HCT116 (cell line): ENCODE data around the gene HIPK2. TPM values are rescaled to one million over a fixed set of nuclear protein-coding genes. Genes with fewer than 3 reads are reported as not detected.

Experiments
- ATAC-seq: fragments of 200-7000 bp; cut with Tn5 transposase; 2 replicates; pipeline ENCODE4 v1.9.1; 2020; ENCODE audit warnings: mild to moderate bottlenecking, moderate library complexity
- BruUV-seq: library from RNA; stranded (reverse); fragments of 400-500 nt; replicated peaks from 2 replicates; lab custom pipeline; 2021; lab: Mats Ljungman, UMichigan
- CTCF ChIA-PET: fragments of 300-600 bp; sonication (Branson Sonifier 250); formaldehyde crosslinking; loops from one replicate; lab custom pipeline; 2021; ENCODE audit warnings: antibody characterized with exemption; lab: Charles Lee
- POLR2A ChIA-PET: fragments of 300-600, 350-600 bp; sonication (Branson Sonifier 250); formaldehyde crosslinking; loops from one replicate; lab custom pipeline; 2021; ENCODE audit warnings: antibody characterized with exemption; lab: Charles Lee
- RAD21 ChIA-PET, 2 experiments: fragments of 300-600 bp; sonication (Branson Sonifier 250); formaldehyde crosslinking; loops; one replicate each; lab custom pipeline; 2023; ENCODE audit warnings: low total read pairs in 2 of 2; ENCODE audit not compliant: uncharacterized antibody in 2 of 2, unreplicated experiment in 2 of 2, low non-redundant PET in 1 of 2; lab: Charles Lee
- DNase-seq: peaks from one replicate; pipeline ENCODE4 v3.0.0-alpha.2; 2010; ENCODE audit warnings: low read depth, low spot score
- H2AFZ ChIP-seq: fragments of 200-600 bp; shearing (Covaris generic), sonication (generic); 2 replicates; pipeline ENCODE4 v1.6.1; 2017; ENCODE audit warnings: low read depth, mixed run types, mixed read lengths, antibody characterized with exemption, low read length; ENCODE audit not compliant: poor library complexity, severe bottlenecking
- H3K27ac ChIP-seq: 2 replicates; pipeline ENCODE4 v1.5.1; 2012; ENCODE audit warnings: low read depth, low read length
- H3K27me3 ChIP-seq: fragments of 200-600 bp; sonication (generic); 2 replicates; pipeline ENCODE4 v1.6.1; 2016; ENCODE audit warnings: mixed run types, low read length, mixed read lengths; ENCODE audit not compliant: insufficient read depth
- H3K36me3 ChIP-seq, 2 experiments: fragments of 200-500 bp in 1 of 2; fragments of 200-600 bp in 1 of 2; sonication (Bioruptor generic) in 1 of 2; sonication (generic) in 1 of 2; 2 replicates each; pipeline versions ENCODE4 v1.5.1 to v1.6.1; 2014 to 2016; ENCODE audit warnings: low read length in 2 of 2, inconsistent platforms in 1 of 2, mixed read lengths in 1 of 2, mixed run types in 1 of 2; ENCODE audit not compliant: insufficient read depth in 2 of 2, control insufficient read depth in 1 of 2
- H3K4me1 ChIP-seq, 2 experiments: fragments of 200-600 bp in 1 of 2; sonication (generic) in 1 of 2; 2 replicates each; pipeline versions ENCODE4 v1.5.1 to v1.6.1; 2012 to 2017; ENCODE audit warnings: low read length in 2 of 2, inconsistent platforms in 1 of 2, mild to moderate bottlenecking in 1 of 2, mixed read lengths in 1 of 2, mixed run types in 1 of 2, moderate library complexity in 1 of 2; ENCODE audit not compliant: insufficient read depth in 2 of 2, control insufficient read depth in 1 of 2
- H3K4me2 ChIP-seq: fragments of 200-600 bp; sonication (generic); 2 replicates; pipeline ENCODE4 v1.6.1; 2017; ENCODE audit warnings: mixed run types, low read length, mixed read lengths
- H3K4me3 ChIP-seq, 2 experiments: fragments of 200-600 bp in 1 of 2; sonication (generic) in 1 of 2; replicated peaks in 1 of 2; 2 replicates each; pipeline ENCODE4 v1.5.1; 2011 to 2016; ENCODE audit warnings: low read length in 2 of 2, control low read depth in 1 of 2, low read depth in 1 of 2, mild to moderate bottlenecking in 1 of 2, mixed read lengths in 1 of 2, mixed run types in 1 of 2
- H3K79me2 ChIP-seq: fragments of 200-600 bp; sonication (generic); 2 replicates; pipeline ENCODE4 v1.6.1; 2017; ENCODE audit warnings: mild to moderate bottlenecking, mixed run types, low read length, moderate library complexity, mixed read lengths; ENCODE audit not compliant: insufficient read depth
- H3K9ac ChIP-seq: fragments of 200-600 bp; sonication (generic); 2 replicates; pipeline ENCODE4 v1.6.1; 2016; ENCODE audit warnings: low read length, mixed read lengths
- H3K9me2 ChIP-seq: fragments of 200-600 bp; sonication (generic), shearing (Covaris generic); 2 replicates; pipeline ENCODE4 v1.6.1; 2017; ENCODE audit warnings: mixed run types, mild to moderate bottlenecking, moderate library complexity; ENCODE audit not compliant: insufficient read depth
- H3K9me3 ChIP-seq, 2 experiments: fragments of 200-500 bp in 1 of 2; fragments of 200-600 bp in 1 of 2; sonication (Bioruptor generic) in 1 of 2; sonication (generic) in 1 of 2; 2 replicates each; pipeline ENCODE4 v1.6.1; 2014 to 2017; ENCODE audit warnings: low read length in 2 of 2, mixed read lengths in 2 of 2, inconsistent platforms in 1 of 2, low read depth in 1 of 2, mild to moderate bottlenecking in 1 of 2, mixed run types in 1 of 2, moderate library complexity in 1 of 2; ENCODE audit not compliant: control insufficient read depth in 1 of 2, insufficient read depth in 1 of 2
- H4K20me1 ChIP-seq: fragments of 200-600 bp; sonication (generic), shearing (Covaris generic); 2 replicates; pipeline ENCODE4 v1.6.1; 2017; ENCODE audit warnings: mixed run types, mild to moderate bottlenecking, moderate library complexity; ENCODE audit not compliant: insufficient read depth
- ATF3 ChIP-seq: IDR thresholded peaks from 2 replicates; pipeline ENCODE4 v1.6.1; 2012
- CEBPB ChIP-seq: IDR thresholded peaks from 2 replicates; pipeline ENCODE4 v1.6.1; 2012; ENCODE audit warnings: low read depth
- CTCF ChIP-seq, 3 experiments: fragments of 200-600 bp in 1 of 3; sonication (generic) in 1 of 3; IDR thresholded peaks in 2 of 3; conservative IDR thresholded peaks in 1 of 3; 2 replicates each; pipeline ENCODE4 v1.5.1; 2012 to 2017; ENCODE audit warnings: low read depth in 2 of 3, low read length in 2 of 3, antibody characterized with exemption in 1 of 3, borderline replicate concordance in 1 of 3, control low read depth in 1 of 3, mild to moderate bottlenecking in 1 of 3, mixed read lengths in 1 of 3, mixed run types in 1 of 3, moderate library complexity in 1 of 3; ENCODE audit not compliant: insufficient read depth in 1 of 3
- EZH2phosphoT487 ChIP-seq: fragments of 200-600 bp; IDR thresholded peaks from 2 replicates; pipeline ENCODE4 v1.6.1; 2018; ENCODE audit warnings: antibody characterized with exemption, borderline replicate concordance
- FOSL1 ChIP-seq: IDR thresholded peaks from 2 replicates; pipeline ENCODE4 v1.6.1; 2012; ENCODE audit warnings: low read depth
- JUND ChIP-seq: IDR thresholded peaks from 2 replicates; pipeline ENCODE4 v1.6.1; 2012
- MAX ChIP-seq: IDR thresholded peaks from 2 replicates; pipeline ENCODE4 v1.6.1; 2012
- POLR2A ChIP-seq: IDR thresholded peaks from 2 replicates; pipeline ENCODE4 v1.7.0; 2011; ENCODE audit warnings: borderline replicate concordance; ENCODE audit not compliant: insufficient read depth, insufficient read length; ENCODE audit errors: extremely low read depth
- POLR2AphosphoS5 ChIP-seq: IDR thresholded peaks from 2 replicates; pipeline ENCODE4 v1.6.1; 2011; ENCODE audit warnings: mild to moderate bottlenecking, low read depth, low read length, moderate library complexity
- RAD21 ChIP-seq: IDR thresholded peaks from 2 replicates; pipeline ENCODE4 v1.6.1; 2012; ENCODE audit warnings: low read depth, mild to moderate bottlenecking
- REST ChIP-seq: IDR thresholded peaks from 2 replicates; pipeline ENCODE4 v1.6.1; 2012; ENCODE audit warnings: low read depth
- SIN3A ChIP-seq: IDR thresholded peaks from 2 replicates; pipeline ENCODE4 v1.6.1; 2012; ENCODE audit warnings: low read depth
- SP1 ChIP-seq: IDR thresholded peaks from 2 replicates; pipeline ENCODE4 v1.6.1; 2012; ENCODE audit warnings: low read depth
- SRF ChIP-seq: IDR thresholded peaks from 2 replicates; pipeline ENCODE4 v1.6.1; 2012; ENCODE audit warnings: low read depth
- TCF7L2 ChIP-seq: IDR thresholded peaks from 2 replicates; pipeline ENCODE4 v1.7.0; 2011; ENCODE audit warnings: borderline replicate concordance, inconsistent platforms; ENCODE audit not compliant: insufficient read depth, insufficient read length; ENCODE audit errors: extremely low read depth
- YY1 ChIP-seq: IDR thresholded peaks from 2 replicates; pipeline ENCODE4 v1.6.1; 2011; ENCODE audit warnings: low read length, low read depth, moderate library complexity, mild to moderate bottlenecking; ENCODE audit not compliant: insufficient replicate concordance; ENCODE audit errors: extremely low read depth
- ZBTB33 ChIP-seq: IDR thresholded peaks from 2 replicates; pipeline ENCODE4 v1.6.1; 2011; ENCODE audit warnings: mild to moderate bottlenecking, low read length, moderate library complexity; ENCODE audit not compliant: insufficient replicate concordance; ENCODE audit errors: extremely low read depth
- ZFX ChIP-seq: fragments of 450-650 bp; IDR thresholded peaks from 2 replicates; pipeline ENCODE4 v1.6.1; 2017
- ZNF274 ChIP-seq: fragments of 200-500 bp; sonication (Bioruptor generic); IDR thresholded peaks from 2 replicates; pipeline ENCODE4 v1.6.1; 2014; ENCODE audit warnings: mild to moderate bottlenecking, low read depth, low read length, inconsistent platforms
- intact Hi-C: fragments of 100-400 bp; cut with micrococcal nuclease; formaldehyde crosslinking; loops from 2 replicates; pipeline ENCODE4 v1.10.0; 2022
- total RNA-seq: library from RNA; stranded (reverse); gene quantifications from one replicate; pipeline ENCODE4 v1.2.1, GENCODE V29; 2021; ENCODE audit not compliant: unreplicated experiment

HIPK2 gene
- total RNA-seq, 1 experiment from 2014 or later: 49.5 TPM

- H3K4me3 ChIP-seq: no peak overlapping the region
- H3K27ac ChIP-seq: no peak overlapping the region
- no peaks in the 10 kb centered on the region for H3K9me3 ChIP-seq
- ChIA-PET CTCF (no interaction called here), RAD21 (no interaction called here), POLR2A (no interaction called here)
- no peaks in the 10 kb centered on the region for H3K9me2 ChIP-seq
- ATAC-seq: no peak
- no peaks in the 10 kb centered on the region for H3K27me3 ChIP-seq
- peaks cover 89% of the 10 kb centered on the region for H3K79me2 ChIP-seq
- 0 out of 2 replicates have a peak, but pooled peaks cover under 1% of the 10 kb centered on the region for H4K20me1 ChIP-seq
- H3K4me1 ChIP-seq: peaks cover under 1 to 14% of the 10 kb centered on the region in 2 experiments
- intact Hi-C loops: no loop called here
- no TSS peak for BruUV-seq
- no peak for DNase-seq
- no peak overlapping the region for H2AFZ ChIP-seq
- TF ChIP-seq ZBTB33 (no peak), MAX (no peak), CEBPB (no peak), POLR2AphosphoS5 (no peak), ZNF274 (no peak), CTCF (IDR thresholded peaks at IDR 0.05 in 2 of 3, conservative IDR thresholded peaks at IDR 0.05 in 1 of 3; ENCODE audit: borderline replicate concordance in 1 of 3, insufficient read depth in 1 of 3, low read depth in 2 of 3, low read length in 2 of 3) (no peak), TCF7L2 (no peak), ATF3 (no peak), SRF (no peak), ZFX (no peak), SP1 (no peak), RAD21 (no peak), REST (no peak), EZH2phosphoT487 (no peak), SIN3A (no peak), FOSL1 (no peak), JUND (no peak), POLR2A (no peak), YY1 (no peak)
- no peak overlapping the region for H3K4me2 ChIP-seq
- no peaks in the 10 kb centered on the region for H3K36me3 ChIP-seq
- no peak overlapping the region for H3K9ac ChIP-seq
These were observed 12.7 kb downstream of the HIPK2 start for GRCh38 chr7:139765143-139765542.
